Activated CD8-positive, alpha-beta memory T cell treated with anti-CD3 and anti-CD28 coated beads, Interleukin-2, amount 50 U/mL, for 24 hours (primary cell): ENCODE results near the gene HTR1E.
"Not testable (repeated sequence)": the region's sequence is repeated elsewhere in the genome, so short reads cannot be mapped to it uniquely, and the experiment has no call there.

ENCODE experiments used
- DNase-seq: peaks from one replicate; pipeline ENCODE4 v3.0.0-alpha.2; 2020; ENCODE audit errors: extremely low read depth

Gene HTR1E, protein sequence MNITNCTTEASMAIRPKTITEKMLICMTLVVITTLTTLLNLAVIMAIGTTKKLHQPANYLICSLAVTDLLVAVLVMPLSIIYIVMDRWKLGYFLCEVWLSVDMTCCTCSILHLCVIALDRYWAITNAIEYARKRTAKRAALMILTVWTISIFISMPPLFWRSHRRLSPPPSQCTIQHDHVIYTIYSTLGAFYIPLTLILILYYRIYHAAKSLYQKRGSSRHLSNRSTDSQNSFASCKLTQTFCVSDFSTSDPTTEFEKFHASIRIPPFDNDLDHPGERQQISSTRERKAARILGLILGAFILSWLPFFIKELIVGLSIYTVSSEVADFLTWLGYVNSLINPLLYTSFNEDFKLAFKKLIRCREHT

DNA sequence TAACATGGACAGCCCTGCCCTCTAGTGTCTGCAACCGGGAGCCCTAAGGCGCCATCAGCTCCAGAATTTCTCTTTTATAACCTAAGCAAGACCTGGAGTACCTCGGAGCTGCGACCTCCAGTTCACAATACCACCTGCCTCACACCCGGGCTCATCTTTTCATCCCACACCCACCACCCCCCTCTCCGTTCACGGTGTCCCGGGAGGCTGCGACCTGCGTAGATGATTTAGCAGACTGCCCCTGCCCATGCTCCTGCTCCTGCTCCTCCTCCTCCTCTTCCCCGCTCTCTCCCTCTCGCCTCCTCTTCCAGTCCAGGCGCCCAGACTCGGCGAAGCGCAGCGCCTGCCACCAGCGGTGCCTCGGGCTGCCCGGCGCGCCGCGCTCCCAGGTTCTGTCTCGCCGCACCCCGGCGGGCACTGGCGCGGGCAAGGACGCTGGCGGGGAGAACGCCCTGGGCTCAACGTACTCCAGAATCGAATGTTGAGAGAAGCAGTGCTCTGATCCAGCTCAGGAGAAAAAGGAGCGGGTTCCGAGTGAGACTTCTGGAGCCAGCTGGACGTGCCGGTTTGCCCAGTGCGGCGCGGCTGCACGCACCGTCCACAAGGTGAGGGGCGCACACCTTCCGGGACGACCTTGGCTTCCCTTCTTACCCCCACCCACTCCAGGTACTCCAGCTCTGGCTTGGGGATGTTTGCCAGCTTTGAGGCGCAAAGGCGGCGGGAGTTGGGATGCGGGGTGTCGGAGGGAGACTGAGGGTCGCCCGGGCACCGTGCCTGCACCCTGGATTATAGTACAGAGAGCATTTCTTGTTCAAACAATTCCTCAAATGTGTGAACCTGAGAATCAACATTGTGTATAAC, at the start of gene HTR1E:
Gene HTR1E, plus strand, starts transcription at position 310 of the 861 bp plus-strand sequence. CDS start 77,807 bp downstream, outside the sequence.
- DNase-seq: no peak

DNA sequence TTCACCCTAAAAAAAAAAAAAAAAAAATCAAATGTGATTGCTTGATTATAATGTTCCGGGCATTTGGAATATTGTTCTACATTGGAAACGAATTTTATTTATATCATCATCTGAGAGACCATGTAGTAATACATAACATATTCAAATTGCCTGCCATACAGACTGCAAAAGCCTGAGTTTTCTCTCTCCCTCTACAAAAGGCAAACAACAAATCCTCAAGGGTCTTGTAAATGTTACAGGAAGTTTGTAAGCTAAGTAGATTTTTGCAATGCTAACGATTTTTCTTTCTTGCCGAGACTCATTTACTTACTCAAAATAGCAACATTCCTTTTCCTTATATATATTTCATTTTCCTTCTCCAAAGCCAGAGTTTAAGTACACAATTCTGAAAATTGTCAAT, 49.0 kb upstream of the HTR1E start:
- DNase-seq: no peak

DNA sequence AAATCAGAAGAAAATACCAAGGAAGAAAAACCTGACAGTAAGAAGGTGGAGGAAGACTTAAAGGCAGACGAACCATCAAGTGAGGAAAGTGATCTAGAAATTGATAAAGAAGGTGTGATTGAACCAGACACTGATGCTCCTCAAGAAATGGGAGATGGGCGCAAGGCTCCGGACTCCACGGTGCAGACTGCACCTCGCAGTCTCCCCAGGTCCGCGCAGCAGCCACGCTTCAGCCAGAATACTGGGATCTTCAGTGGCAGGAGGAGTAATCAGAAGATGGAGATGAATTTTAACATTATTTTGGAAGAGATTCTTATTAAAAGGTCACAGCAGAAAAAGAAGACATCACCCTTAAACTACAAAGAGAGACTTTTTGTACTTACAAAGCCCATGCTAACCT, 40.1 kb upstream of the HTR1E start:
- DNase-seq: not testable (repeated sequence)

DNA sequence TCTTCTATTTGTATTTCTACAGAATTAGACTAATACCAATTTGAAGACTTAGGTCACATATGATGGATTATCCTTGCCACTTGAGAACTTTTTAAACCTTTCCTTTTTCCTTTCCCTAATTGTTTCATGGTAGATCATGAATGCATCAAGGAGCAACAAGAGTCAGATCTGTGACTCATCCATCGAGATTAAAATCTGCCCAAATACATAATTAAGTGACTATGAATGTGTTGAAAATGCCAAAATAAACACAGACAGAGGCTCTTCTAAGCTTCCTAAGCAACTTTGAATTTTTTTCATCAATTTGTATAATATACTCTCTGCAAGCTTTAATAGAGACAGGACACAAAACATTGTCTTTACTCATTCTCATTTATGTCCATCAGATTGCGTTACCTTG, 23.5 kb upstream of the HTR1E start:
- DNase-seq: no peak

DNA sequence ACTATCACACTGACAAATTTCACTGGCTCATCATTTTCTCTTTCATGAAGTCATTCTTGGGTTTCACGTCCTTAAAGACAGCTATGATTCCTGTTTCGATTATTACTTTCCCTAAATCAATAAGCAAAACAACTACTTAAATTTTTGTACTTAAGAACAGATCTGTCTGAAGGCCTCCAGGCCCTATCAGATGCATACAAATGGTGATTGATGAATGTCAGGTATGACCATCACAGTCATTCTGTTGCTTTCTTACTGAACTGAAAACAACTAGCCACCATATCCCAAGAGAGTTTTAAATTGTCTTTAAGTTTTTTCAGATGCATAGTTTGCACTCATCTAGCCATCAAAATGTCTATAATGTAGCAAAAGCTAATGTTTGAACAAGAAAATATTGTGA, 20.9 kb upstream of the HTR1E start:
- no peak for DNase-seq

DNA sequence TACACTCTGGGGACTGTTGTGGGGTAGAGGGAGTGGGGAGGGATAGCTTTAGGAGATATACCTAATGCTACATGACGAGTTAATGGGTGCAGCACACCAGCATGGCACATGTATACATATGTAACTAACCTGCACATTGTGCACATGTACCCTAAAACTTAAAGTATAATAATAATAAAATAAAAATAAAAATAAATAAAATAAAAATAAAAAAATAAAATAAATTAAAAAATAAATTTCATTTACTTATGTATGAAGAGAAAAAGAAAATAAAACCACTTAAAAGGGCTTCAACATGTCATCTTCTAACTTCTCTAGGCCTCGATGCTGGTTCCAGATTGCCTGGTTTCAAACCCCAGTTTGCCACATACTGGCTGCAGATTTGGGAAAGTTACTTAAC, 10.2 kb upstream of the HTR1E start:
- not testable (repeated sequence) for DNase-seq

DNA sequence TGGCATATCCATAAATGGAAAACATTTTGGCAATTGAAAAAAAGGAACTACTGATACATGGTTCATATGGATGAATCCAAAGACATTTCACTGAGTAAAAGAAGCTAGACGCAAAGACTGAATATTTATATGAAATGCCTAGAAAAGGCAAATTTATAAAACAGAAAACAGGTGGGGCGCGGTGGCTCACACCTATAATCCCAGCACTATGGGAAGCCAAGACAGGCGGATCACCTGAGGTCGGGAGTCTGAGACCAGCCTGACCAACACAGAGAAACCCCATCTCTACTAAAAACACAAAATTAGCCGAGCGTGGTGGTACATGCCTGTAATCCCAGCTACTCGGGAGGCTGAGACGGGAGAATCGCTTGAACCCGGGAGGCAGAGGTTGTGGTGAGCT, 9.5 kb upstream of the HTR1E start:
- not testable (repeated sequence) for DNase-seq

DNA sequence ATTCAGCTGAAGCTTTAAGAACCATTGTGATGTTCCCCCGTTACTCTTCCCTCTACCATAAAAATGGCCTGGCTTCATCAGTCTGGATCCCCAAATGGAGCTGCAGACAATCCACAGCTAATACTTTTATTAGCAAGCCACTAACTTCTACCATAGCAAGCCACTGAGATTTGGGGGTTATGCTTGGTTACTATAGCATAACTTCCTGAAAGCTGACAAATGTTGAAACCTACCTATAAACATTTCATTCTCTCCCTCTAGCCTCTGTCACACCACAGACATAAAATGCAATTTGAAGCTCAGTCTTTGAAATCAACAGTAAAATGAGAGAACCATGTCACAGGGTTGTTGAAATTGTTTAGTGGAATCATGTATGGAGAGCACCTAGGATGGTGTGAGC, 3.0 kb upstream of the HTR1E start:
- no peak for DNase-seq

DNA sequence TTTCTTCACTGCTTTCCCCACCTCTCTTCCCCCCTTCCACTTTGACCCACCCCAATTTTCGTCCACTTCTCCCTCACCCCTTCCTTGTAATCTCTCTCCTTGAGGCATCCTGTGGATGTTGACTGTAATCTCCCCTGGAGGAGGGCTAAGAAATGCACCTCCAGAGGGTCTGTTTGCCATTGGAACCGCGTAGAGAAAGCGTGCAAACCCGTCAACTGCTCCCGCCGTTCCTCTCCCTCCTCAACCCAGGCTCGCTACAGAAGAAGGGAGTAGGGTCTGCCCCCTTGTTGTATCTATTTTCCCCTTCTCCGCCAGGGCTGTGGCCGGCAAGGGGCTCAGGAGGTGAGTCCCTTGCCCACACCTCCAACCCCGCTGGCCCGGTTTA, 502 bp upstream of the HTR1E start:
- DNase-seq: no peak

DNA sequence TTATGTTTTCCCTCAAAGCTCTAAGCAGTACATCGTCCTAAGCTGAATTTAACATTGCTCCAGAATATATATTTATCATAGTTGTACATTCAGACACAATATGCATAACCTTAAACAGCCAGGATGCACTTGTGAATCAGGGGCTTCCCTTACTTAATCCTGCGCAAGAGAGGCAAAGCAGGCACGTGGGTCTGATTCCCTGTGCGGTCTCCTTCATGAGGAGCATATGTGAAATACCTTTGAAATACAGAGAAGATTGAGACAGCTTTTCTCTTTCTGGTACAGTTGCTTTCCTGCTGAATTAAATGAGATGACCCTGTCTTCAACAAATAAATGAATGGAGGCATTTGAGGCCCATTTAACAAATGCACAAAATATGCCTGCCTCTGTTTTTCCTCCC, 1.5 kb downstream of the HTR1E start:
- no peak for DNase-seq

DNA sequence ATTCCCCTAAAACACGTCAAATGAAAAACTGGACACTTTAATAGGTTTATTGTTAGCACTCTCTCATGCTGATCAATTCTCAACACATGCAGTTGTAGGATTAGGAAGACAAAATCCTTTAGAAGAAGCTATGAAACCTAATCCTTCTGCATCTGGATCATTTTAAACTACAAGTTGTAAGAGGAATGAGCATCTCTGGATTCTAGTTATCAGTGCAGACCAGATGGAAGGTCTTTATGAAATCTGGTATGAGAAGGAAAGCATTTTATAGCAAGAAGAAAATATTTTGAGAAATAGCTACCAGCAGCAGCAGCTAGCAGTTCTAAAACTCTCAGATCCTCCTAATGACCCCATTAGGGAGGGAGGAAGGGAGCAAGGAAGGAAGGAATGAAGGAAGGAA, 4.1 kb downstream of the HTR1E start:
- DNase-seq: no peak

DNA sequence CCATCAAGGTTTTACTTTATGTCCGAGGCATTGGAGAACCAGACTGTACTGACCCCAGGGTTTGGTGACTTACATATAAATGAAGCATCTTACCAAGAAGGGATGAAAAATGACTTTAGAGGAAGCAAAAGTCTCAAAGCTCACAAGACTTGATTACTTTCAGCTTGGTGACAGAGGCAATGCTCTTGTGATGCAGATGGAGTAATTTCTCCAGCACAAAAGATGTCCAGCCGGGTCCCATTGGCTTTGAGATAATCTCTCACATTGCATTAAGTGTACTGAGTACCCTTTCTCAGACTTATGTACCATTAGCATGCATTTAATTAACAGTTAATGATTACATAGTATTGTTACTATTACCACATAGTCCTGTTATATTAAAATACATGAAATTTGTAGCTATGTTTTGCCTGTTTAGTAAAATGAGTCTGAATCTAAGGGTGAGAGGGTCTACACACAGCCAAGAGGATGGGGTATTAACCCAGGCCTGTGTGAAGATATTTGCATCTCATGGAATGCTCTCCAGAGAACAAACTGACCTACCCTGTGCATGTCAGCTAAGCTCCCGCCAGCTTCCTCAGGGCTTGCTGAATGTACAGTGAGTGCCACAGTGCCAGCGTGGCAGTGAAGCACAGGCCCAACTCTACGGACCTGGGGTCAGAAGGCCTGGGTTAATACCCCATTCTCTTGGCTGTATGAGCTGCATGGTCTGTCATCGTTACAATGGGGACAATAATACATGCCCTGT, 5.6 kb downstream of the HTR1E start:
- no peak for DNase-seq

DNA sequence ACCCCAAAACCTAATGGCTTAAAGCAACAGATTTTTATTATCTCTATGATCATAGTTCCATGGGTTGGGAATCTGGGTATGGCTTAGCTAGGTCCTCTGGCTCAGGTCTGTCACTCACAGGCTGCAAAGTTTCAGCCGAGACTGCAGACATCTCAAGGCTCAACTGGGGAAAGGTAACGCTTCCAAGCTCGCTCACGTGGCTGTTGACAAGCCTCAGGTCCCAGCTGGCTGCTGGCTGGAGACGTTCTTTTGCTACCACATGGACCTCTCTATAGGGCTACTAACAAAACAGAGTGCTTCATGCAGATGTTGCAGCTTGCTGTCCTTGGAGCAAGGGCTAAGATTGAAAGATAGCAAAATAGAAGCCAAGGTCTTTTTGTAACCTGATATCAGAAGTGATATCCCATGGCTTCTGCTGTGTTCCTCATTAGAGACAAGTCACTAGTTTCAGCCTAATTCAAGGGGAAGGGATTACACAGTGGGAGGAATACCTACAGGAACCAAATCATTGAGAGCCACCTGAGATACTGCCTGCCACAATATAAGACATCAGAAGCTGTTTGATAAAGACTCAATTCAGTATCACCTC, 6.6 kb downstream of the HTR1E start:
- no peak for DNase-seq

DNA sequence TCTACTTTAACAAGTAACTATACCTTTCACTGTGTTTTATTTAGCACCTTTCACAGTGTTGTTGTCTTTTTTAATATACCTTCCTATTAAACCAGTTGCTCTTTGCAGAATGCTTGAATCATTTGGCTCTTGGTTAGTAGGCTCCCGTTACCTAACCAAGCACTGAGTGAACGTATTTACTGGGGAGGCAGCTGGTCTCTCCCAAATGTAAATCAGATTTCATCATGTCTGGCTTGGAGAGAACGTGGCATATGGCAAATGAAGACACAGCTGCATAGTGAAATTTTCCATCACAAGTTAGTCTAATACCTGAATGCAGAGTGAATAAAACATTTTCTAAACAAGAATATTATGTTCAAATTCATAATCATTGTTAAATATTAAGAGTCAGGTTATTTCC, 12.4 kb downstream of the HTR1E start:
- DNase-seq: no peak

DNA sequence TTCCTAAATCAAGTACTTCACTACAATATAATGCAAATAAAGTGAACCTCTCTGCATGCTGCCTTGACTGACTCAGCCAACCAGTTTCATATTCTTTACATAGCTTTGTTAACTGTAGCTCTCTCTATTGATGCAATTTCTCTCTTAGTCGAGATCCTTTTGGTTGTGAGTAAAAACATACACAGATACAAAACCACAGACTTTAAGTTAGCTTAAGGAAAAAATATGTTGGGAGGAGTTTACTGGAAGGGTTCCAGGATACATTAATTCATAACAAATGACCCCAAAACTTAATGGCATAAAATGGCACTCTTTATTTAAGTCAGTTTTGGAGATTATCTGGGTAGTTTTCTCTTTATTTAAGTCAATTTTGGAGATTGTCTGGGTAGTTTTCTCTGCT, 15.7 kb downstream of the HTR1E start:
- no peak for DNase-seq

DNA sequence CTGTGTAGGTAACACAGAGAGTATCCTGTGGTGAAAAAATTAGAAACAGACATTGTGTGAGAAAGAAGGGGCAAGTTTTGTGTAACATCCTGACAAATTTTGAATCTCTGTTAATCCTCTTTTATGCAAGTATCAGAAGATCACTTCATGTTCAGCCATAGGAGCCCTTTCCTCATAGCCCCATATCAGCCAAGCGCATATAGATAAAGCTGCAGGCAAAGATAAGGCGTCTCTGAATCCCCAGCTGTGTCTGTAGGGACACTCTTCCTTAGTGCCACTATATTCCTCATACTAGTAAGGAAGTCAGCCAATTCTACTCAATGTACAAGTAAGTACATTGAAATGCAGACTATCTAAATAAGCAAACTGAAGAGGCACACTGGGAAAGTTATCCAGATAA, 22.3 kb downstream of the HTR1E start:
- DNase-seq: no peak

DNA sequence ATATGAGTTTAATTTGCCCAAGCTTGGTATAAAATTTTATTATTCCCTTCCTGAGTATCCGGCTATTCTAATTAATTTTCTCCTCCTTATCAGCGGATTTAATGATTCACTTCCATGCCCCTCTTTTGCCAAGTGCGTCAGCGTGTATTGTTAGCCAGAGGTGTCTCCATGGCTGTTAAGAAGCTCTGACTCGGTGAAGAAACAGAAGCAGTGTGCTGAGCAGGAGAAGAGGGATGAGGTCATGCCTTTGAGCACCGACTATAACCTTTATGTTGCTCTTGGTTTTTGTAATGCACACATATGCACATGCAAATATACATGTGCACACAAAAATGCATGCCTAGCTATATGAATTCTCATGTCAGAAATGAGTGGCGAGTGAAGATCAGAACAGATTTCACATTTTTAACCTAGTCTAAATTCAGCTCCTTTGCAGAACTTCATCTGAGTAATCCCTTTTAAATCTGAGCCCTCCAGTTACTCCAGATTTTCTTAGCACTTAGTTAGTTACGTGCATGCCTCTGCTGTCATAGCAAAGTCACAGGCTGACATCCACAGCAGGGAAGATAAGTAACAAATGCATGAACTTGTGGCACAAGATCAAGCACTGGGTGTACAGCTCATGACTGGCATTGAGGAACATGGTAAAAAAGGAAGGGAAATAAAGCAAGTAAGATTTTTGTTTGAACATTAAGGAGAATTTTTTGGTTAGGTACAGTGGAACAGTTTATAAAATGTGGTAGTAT, 24.3 kb downstream of the HTR1E start:
- no peak for DNase-seq

DNA sequence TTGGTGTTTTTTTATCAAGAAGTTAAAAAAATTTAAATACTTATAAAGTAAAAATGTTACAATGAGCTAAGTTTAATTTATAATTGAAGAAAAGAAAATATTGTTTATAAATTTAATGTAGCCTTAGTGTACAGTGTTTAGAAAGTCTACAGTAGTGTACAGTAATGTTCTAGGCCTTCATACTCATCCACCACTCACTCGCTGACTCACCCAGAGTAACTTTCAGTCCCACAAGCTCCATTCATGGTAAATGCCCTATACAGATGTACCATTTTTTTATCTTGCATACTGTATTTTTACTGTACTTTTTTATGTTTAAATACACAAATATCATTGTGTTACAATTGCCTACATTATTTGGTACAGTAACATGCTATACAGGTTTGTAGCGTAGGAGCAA, 26.0 kb downstream of the HTR1E start:
- no peak for DNase-seq

DNA sequence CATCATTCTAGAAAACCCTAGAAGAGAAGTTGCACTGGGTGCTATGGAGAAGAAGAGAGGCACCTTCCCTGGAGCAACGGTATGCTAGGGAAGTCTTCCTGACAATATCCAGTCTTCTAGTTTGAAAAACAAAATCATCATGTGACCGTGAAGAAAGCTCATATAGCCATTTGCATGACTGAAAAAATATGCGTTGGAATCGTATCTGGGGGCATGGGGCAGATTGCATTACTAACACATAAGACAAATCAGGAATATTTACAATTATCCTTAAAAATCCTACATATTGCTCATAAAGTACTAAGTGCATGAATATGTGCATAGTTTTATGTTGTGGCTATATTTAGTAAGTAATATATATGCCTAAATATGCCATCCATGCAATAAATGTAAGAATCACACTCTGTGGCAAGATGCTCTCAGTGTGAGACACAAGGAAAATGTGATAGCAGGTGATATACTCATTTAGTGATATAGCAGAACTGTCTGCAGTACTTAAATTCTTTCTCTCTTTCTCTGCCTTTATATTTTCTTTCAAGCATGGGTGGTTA, 26.8 kb downstream of the HTR1E start:
- no peak for DNase-seq

DNA sequence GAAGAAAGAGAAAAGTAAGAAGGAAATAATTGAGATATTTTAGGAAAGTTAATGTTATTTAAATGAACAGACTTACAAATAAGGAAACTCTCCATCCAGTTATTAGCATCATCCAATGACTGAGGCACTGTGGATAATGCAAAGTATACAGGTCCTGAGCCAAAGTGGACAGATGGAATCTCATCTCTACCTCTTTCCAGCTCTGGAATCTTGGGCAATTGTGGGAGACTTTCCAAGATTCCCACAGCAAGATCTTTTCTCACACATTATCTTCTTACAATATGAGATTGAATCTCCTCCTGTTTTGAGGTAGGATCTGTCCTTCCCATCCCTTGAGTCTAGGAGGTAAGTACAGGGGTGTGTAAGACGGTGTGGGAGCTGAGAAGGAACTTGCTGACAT, 28.9 kb downstream of the HTR1E start:
- no peak for DNase-seq

DNA sequence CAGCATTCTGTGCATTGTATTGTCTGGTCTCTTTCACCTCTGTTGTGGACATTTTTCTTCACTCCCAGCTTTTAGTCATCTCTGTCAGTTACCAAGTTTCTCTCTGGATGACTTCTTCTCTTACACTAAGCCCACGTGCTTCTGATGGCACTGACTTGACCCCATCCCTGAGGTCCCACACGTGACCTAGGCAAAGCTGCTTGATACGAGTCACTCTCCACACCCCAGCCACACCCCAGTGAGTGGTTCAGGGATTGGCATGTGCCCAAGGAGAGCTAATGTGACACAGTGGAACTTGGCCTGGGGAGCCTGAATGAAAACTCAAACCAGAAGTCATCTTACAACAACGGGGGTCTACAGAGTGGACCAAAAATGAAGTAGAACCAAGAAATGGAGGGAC, 32.2 kb downstream of the HTR1E start:
- no peak for DNase-seq
